K562 (cell line): ENCODE data around the gene COL6A1. TPM values are rescaled to one million over a fixed set of nuclear protein-coding genes. Genes with fewer than 3 reads are reported as not detected.

Experiments
- HDAC2 ChIP-seq: fragments of 450-650 bp; IDR thresholded peaks from 2 replicates; pipeline ENCODE4 v1.6.1; 2016; ENCODE audit warnings: mild to moderate bottlenecking
- SREBF2 ChIP-seq: sonication (generic); formaldehyde crosslinking; IDR thresholded peaks from 2 replicates; pipeline ENCODE4 v1.4.0; 2020; ENCODE audit warnings: mild to moderate bottlenecking, missing genetic modification reagents
- TSC22D4 ChIP-seq: fragments of 450-650 bp; IDR thresholded peaks from 2 replicates; pipeline ENCODE4 v1.6.1; 2016; ENCODE audit warnings: missing genetic modification characterization, missing biosample characterization, control low read depth
- U2AF2 ChIP-seq: fragments of 200-400 bp; formaldehyde crosslinking; optimal IDR thresholded peaks from 2 replicates; pipeline ENCODE3; 2017; ENCODE audit warnings: low read depth, mild to moderate bottlenecking, low read length
- polyA plus RNA-seq, 8 experiments: library from polyadenylated mRNA; depleted of rRNA in 4 of 8; stranded (reverse) in 5 of 8; unstranded in 3 of 8; fragments of >200 nt; fragmentation: Nextera tagmentation in 2 of 8; fragmentation: Illumina TruSeq in 1 of 8; extraction: Ambion mirVana in 2 of 8; extraction: Trizol in 1 of 8; gene quantifications; 2 replicates each; pipeline versions ENCODE4 v1.2.1 to v1.2.3, GENCODE V29; 2011 to 2014; ENCODE audit warnings: inconsistent platforms in 1 of 8, missing spikeins in 1 of 8
- total RNA-seq, 7 experiments: library from RNA; depleted of rRNA in 6 of 7; stranded (reverse); fragments of >200 nt in 6 of 7; fragmentation: Illumina TruSeq in 2 of 7; extraction: Trizol in 2 of 7; gene quantifications; 2 replicates each; pipeline versions ENCODE4 v1.2.1 to v1.2.3, GENCODE V29; 2011 to 2021; ENCODE audit warnings: low replicate concordance in 1 of 7
- TF ChIP-seq, protein P1 (sequence below), 2 experiments: fragments of 450-650 bp in 1 of 2; sonication (generic) in 1 of 2; formaldehyde crosslinking in 1 of 2; IDR thresholded peaks; 2 replicates each; pipeline versions ENCODE4 v1.7.1 to v1.9.0; 2016 to 2022; ENCODE audit warnings: inconsistent platforms in 1 of 2, mild to moderate bottlenecking in 1 of 2, missing genetic modification reagents in 1 of 2
- TF ChIP-seq, protein P2 (sequence below), 2 experiments: fragments of 150-350 bp in 1 of 2; IDR thresholded peaks; 2 replicates each; pipeline ENCODE4 v1.6.1; 2012 to 2016; ENCODE audit warnings: low read depth in 2 of 2, low read length in 2 of 2, mild to moderate bottlenecking in 1 of 2, moderate library complexity in 1 of 2
- TF ChIP-seq, protein P3 (sequence below): fragments of 450-650 bp; formaldehyde crosslinking; IDR thresholded peaks from 2 replicates; pipeline ENCODE4 v1.4.0; 2020; ENCODE audit warnings: mild to moderate bottlenecking

The COL6A1 gene
- total and polyA plus RNA-seq, 9 of the 15 experiments (the other 6 are each of a cell fraction or from before 2014, with no cell fraction given): 0.07 to 1.3 (median 0.14) TPM; not detected in 3

DNA sequence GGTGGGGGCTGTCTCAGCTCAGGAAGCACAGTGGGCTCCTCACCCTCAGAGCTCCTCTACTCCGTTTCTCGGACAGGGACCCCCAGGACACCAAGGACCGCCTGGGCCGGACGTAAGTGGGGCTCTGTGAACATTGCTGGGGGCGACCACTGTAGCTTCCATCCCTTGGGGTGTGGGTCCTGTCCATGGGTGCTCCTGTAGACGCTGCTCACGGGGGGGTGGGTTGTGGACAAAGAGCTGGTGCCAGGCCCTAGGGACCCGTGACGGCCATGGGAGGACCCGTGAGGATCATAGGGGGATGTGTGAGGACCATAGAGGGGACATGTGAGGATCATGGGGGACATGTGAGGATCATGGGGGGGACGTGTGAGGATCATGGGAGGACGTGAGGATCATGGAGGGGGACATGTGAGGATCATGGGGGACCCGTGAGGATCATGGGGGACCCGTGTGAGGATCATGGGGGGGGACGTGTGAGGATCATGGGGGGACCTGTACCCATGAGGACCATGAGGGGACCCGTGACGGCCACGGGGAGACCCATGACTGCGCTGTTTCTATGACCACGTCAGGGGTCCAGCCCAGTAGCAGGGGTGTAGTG lies 18.1 kb downstream of the COL6A1 start (continued):
- TF ChIP-seq, protein P1, sequence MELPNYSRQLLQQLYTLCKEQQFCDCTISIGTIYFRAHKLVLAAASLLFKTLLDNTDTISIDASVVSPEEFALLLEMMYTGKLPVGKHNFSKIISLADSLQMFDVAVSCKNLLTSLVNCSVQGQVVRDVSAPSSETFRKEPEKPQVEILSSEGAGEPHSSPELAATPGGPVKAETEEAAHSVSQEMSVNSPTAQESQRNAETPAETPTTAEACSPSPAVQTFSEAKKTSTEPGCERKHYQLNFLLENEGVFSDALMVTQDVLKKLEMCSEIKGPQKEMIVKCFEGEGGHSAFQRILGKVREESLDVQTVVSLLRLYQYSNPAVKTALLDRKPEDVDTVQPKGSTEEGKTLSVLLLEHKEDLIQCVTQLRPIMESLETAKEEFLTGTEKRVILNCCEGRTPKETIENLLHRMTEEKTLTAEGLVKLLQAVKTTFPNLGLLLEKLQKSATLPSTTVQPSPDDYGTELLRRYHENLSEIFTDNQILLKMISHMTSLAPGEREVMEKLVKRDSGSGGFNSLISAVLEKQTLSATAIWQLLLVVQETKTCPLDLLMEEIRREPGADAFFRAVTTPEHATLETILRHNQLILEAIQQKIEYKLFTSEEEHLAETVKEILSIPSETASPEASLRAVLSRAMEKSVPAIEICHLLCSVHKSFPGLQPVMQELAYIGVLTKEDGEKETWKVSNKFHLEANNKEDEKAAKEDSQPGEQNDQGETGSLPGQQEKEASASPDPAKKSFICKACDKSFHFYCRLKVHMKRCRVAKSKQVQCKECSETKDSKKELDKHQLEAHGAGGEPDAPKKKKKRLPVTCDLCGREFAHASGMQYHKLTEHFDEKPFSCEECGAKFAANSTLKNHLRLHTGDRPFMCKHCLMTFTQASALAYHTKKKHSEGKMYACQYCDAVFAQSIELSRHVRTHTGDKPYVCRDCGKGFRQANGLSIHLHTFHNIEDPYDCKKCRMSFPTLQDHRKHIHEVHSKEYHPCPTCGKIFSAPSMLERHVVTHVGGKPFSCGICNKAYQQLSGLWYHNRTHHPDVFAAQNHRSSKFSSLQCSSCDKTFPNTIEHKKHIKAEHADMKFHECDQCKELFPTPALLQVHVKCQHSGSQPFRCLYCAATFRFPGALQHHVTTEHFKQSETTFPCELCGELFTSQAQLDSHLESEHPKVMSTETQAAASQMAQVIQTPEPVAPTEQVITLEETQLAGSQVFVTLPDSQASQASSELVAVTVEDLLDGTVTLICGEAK (IDR thresholded peaks at IDR 0.05): no peak
- TF ChIP-seq, protein P1 (CRISPR knock-in tag; IDR thresholded peaks at IDR 0.05): no peak
- TF ChIP-seq, protein P2, sequence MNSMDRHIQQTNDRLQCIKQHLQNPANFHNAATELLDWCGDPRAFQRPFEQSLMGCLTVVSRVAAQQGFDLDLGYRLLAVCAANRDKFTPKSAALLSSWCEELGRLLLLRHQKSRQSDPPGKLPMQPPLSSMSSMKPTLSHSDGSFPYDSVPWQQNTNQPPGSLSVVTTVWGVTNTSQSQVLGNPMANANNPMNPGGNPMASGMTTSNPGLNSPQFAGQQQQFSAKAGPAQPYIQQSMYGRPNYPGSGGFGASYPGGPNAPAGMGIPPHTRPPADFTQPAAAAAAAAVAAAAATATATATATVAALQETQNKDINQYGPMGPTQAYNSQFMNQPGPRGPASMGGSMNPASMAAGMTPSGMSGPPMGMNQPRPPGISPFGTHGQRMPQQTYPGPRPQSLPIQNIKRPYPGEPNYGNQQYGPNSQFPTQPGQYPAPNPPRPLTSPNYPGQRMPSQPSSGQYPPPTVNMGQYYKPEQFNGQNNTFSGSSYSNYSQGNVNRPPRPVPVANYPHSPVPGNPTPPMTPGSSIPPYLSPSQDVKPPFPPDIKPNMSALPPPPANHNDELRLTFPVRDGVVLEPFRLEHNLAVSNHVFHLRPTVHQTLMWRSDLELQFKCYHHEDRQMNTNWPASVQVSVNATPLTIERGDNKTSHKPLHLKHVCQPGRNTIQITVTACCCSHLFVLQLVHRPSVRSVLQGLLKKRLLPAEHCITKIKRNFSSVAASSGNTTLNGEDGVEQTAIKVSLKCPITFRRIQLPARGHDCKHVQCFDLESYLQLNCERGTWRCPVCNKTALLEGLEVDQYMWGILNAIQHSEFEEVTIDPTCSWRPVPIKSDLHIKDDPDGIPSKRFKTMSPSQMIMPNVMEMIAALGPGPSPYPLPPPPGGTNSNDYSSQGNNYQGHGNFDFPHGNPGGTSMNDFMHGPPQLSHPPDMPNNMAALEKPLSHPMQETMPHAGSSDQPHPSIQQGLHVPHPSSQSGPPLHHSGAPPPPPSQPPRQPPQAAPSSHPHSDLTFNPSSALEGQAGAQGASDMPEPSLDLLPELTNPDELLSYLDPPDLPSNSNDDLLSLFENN (IDR thresholded peaks at IDR 0.05; ENCODE audit: low read depth in 2 of 2, low read length in 2 of 2): no peak
- TF ChIP-seq SREBF2 (no peak), HDAC2 (no peak), U2AF2 (no peak), TSC22D4 (no peak)
- TF ChIP-seq, protein P3, sequence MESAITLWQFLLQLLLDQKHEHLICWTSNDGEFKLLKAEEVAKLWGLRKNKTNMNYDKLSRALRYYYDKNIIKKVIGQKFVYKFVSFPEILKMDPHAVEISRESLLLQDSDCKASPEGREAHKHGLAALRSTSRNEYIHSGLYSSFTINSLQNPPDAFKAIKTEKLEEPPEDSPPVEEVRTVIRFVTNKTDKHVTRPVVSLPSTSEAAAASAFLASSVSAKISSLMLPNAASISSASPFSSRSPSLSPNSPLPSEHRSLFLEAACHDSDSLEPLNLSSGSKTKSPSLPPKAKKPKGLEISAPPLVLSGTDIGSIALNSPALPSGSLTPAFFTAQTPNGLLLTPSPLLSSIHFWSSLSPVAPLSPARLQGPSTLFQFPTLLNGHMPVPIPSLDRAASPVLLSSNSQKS (CRISPR knock-in tag): no peak
